Kidney (tissue), 14 donors: ENCODE results near the gene PANK2. TPM values are rescaled to one million over a fixed set of nuclear protein-coding genes. Genes with fewer than 3 reads are reported as not detected.

Experiments used
- DNase-seq, 5 donors: peaks; one replicate each; pipeline ENCODE4 v3.0.0-alpha.2; 2013 to 2020
- FAIRE-seq: peaks from 2 replicates; lab custom pipeline; 2012; peaks lifted over from hg19 to GRCh38; lab: Jason Lieb, UNC
- H3K27ac ChIP-seq, 2 donors: one replicate each; pipeline ENCODE4 v1.7.0; 2013; ENCODE audit warnings: low read depth in 2 of 2, low read length in 2 of 2, inconsistent platforms in 1 of 2
- H3K27me3 ChIP-seq: one replicate; pipeline ENCODE4 v1.7.1; 2013; ENCODE audit warnings: low read length, inconsistent platforms; ENCODE audit not compliant: control insufficient read depth, insufficient read depth
- H3K36me3 ChIP-seq, 3 donors: one replicate each; pipeline versions ENCODE4 v1.7.0 to v1.7.1; 2013; ENCODE audit warnings: low read length in 3 of 3, control low read depth in 1 of 3, inconsistent platforms in 1 of 3; ENCODE audit not compliant: insufficient read depth in 3 of 3, control insufficient read depth in 2 of 3
- H3K4me1 ChIP-seq, 3 donors: one replicate each; pipeline versions ENCODE4 v1.7.0 to v1.7.1; 2013; ENCODE audit warnings: low read length in 3 of 3, inconsistent platforms in 1 of 3, low read depth in 1 of 3; ENCODE audit not compliant: control insufficient read depth in 2 of 3, insufficient read depth in 2 of 3
- H3K4me3 ChIP-seq, 3 donors: one replicate each; pipeline versions ENCODE4 v1.7.0 to v1.8.1; 2013; ENCODE audit warnings: low read length in 3 of 3, control low read depth in 1 of 3, inconsistent platforms in 1 of 3
- H3K9ac ChIP-seq, 3 donors: one replicate each; pipeline versions ENCODE4 v1.7.0 to v1.7.1; 2013; ENCODE audit warnings: low read length in 3 of 3, control low read depth in 1 of 3, inconsistent platforms in 1 of 3
- H3K9me3 ChIP-seq, 3 donors: one replicate each; pipeline versions ENCODE4 v1.7.0 to v1.7.1; 2013; ENCODE audit warnings: low read length in 3 of 3, control low read depth in 1 of 3, inconsistent platforms in 1 of 3; ENCODE audit not compliant: control insufficient read depth in 2 of 3, insufficient read depth in 1 of 3
- CTCF ChIP-seq: IDR thresholded peaks from 3 replicates; pipeline ENCODE4 v1.5.1; 2012; ENCODE audit warnings: mild to moderate bottlenecking, moderate library complexity, borderline replicate concordance; ENCODE audit not compliant: insufficient read depth; ENCODE audit errors: extremely low read depth
- intact Hi-C: fragments of 100-400 bp; cut with DNase I; formaldehyde crosslinking; loops from one replicate; pipeline ENCODE4 v1.11.1; 2022
- polyA plus RNA-seq: library from polyadenylated mRNA; stranded (reverse); fragments of 350-450 nt; fragmentation: Illumina TruSeq; extraction: RNeasy Lipid Tissue Mini Kit (QIAGEN cat#74804); gene quantifications from one replicate; pipeline ENCODE4 v1.2.3, GENCODE V29; 2014; ENCODE audit warnings: low read depth, low replicate concordance; ENCODE audit not compliant: insufficient read depth
- total RNA-seq: library from RNA; stranded (reverse); fragmentation: NEBNext Ultra II Directional; extraction: Animal tissue kit (Norgen Biotek cat#: 25700); gene quantifications from one replicate; pipeline ENCODE4 v1.2.1, GENCODE V29; 2021
- donor health status: control.
- donor health status: control.
- donor health status: control.
- donor health status: control.
- donor health status: control.
- donor health status: DM: yes; HTN: yes; CAD: no.
- donor health status: Normal renal cell carcinoma (clear cell type).

Gene PANK2
- total and polyA plus RNA-seq, 2 donors from 2014 or later, result 26.8 to 44.9 TPM

DNA sequence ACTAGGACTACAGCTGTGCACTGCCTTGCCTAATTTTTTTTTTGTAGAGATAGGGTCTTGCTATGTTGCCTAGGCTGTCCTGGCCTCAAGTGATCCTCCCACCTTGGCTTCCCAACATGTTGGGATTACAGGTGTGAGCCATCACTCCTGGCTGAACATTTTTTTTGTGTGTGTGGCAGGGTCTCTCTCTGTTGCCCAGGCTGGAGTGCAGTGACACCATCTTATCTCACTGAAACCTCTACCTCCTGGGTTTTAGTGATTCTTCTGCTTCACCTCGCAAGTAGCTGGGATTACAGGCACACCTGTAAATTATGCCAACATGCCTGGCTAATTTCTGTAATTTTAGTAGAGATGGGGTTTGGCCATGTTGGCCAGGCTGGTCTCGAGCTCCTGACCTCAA, 25.3 kb downstream of the PANK2 start:
- H3K4me1 ChIP-seq, result no peaks in the 10 kb centered on the region
- intact Hi-C loops, result no loop called here
- no peaks in the 10 kb centered on the region for H3K27me3 ChIP-seq
- TF ChIP-seq CTCF, result no peak
- FAIRE-seq (no peak), DNase-seq (no peak)
- no peak overlapping the region for H3K4me3 ChIP-seq
- H3K27ac ChIP-seq, result no peak overlapping the region
- H3K9ac ChIP-seq, result no peak overlapping the region
- peaks cover 5 to 38% (median 15%) of the 10 kb centered on the region in 3 donors for H3K36me3 ChIP-seq
- H3K9me3 ChIP-seq, result no peaks in the 10 kb centered on the region

DNA sequence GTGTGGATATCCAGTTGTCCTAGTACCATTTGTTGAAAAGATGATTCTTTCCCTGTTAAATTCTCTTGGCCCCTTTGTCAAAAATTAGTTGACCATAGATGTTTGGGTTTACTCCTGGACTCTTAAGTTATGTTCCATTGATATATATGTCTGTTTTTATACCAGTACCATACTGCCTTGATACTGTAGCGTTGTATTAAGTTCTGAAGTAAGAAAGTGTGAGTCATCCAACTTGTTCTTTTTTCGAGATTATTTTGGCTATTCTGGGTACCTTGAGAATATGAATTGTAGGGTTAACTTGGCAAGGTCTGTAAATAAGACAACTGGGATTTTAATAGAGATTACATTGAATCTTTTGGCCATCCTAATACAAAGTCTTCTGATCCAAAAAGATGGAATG, 26.5 kb downstream of the PANK2 start:
- H3K36me3 ChIP-seq, result peaks cover 4 to 29% (median 14%) of the 10 kb centered on the region in 3 donors
- no peak overlapping the region for H3K4me3 ChIP-seq
- H3K9me3 ChIP-seq, result no peaks in the 10 kb centered on the region
- intact Hi-C loops, result no loop called here
- no peak for DNase-seq
- no peaks in the 10 kb centered on the region for H3K27me3 ChIP-seq
- H3K4me1 ChIP-seq, result no peaks in the 10 kb centered on the region
- no peak overlapping the region for H3K27ac ChIP-seq
- H3K9ac ChIP-seq, result no peak overlapping the region
- TF ChIP-seq CTCF, result no peak
- no peak for FAIRE-seq

GRCh38 chr20:3916364-3916763, 27.2 kb downstream of the PANK2 start:
- no peak for TF ChIP-seq CTCF
- peaks cover 0 to 25% (median 13%) of the 10 kb centered on the region in 3 donors for H3K36me3 ChIP-seq

GRCh38 chr20:3919352-3919751, 30.2 kb downstream of the PANK2 start:
- no peak for FAIRE-seq
- peaks cover 2 to 34% (median 13%) of the 10 kb centered on the region in 3 donors for H3K36me3 ChIP-seq

More at GRCh38 chr20:3916364-3916763, 27.2 kb downstream of the PANK2 start:
- no peak overlapping the region for H3K9ac ChIP-seq
- no peaks in the 10 kb centered on the region for H3K9me3 ChIP-seq
- no peak overlapping the region for H3K4me3 ChIP-seq
- FAIRE-seq (no peak), DNase-seq (no peak)
- intact Hi-C loops, result no loop called here
- no peaks in the 10 kb centered on the region for H3K4me1 ChIP-seq
- no peaks in the 10 kb centered on the region for H3K27me3 ChIP-seq
- no peak overlapping the region for H3K27ac ChIP-seq

More at GRCh38 chr20:3919352-3919751, 30.2 kb downstream of the PANK2 start:
- intact Hi-C loops, result no loop called here
- TF ChIP-seq CTCF, result no peak
- no peak for DNase-seq
- Histone ChIP-seq H3K4me3 (no peak overlapping the region), H3K9ac (no peak overlapping the region), H3K9me3 (no peaks in the 10 kb centered on the region), H3K4me1 (no peaks in the 10 kb centered on the region), H3K27me3 (no peaks in the 10 kb centered on the region), H3K27ac (no peak overlapping the region)
